Hindlimb muscle (tissue), 1 donor: ENCODE measurements around the gene CCDC32. TPM values are rescaled to one million over a fixed set of nuclear protein-coding genes. Genes with fewer than 3 reads are reported as not detected.

Source experiments
- DNase-seq: peaks from one replicate; pipeline ENCODE4 v3.0.0-alpha.2; 2013
- polyA plus RNA-seq: library from polyadenylated mRNA; unstranded; fragments of 120-200 nt; gene quantifications from one replicate; pipeline ENCODE4 v1.2.1, GENCODE V29; 2013; ENCODE audit not compliant: insufficient read length

Gene CCDC32
- polyA plus RNA-seq, 1 donor, result 21.0 TPM

- DNase-seq, result peak; percentile 67
These were observed 53.2 kb downstream of the CCDC32 start for GRCh38 chr15:40511472-40512133.

- DNase-seq, result no peak
These were observed 53.8 kb downstream of the CCDC32 start for GRCh38 chr15:40511093-40511471.

GRCh38 chr15:40510201-40510600, 54.6 kb downstream of the CCDC32 start:
- no peak for DNase-seq

DNA sequence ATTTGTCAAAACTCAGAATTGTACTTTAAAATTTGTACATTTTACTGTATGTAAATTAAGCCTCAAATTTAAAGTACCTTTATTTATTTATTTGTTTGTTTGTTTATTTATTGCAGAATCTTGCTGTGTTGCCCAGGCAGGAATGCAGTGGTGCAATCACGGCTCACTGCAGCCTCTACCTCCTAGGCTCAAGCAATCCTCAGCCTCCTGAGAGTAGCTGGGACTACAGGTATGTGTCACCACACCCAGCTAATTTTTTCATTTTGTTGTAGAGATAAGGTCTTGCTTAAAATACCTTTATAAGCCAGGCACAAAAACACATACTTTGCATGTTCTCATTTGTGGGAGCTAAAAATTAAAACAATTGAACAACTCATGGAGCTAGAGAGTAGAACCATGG, 56.6 kb downstream of the CCDC32 start:
- DNase-seq, result no peak

- peak; percentile 82 for DNase-seq
These were observed 57.8 kb downstream of the CCDC32 start for GRCh38 chr15:40506964-40507571.

Other genes with a start within 250 kb of the CCDC32 start
- gene INAFM2, start 241.3 kb downstream of the CCDC32 start, polyA plus RNA-seq, result 13.2 TPM
- gene CCDC9B, start 224.1 kb downstream of the CCDC32 start, polyA plus RNA-seq, result 22.2 TPM
- gene PHGR1, start 214.0 kb downstream of the CCDC32 start, polyA plus RNA-seq, result not detected
- 1.4 TPM for gene DISP2, start 206.8 kb downstream of the CCDC32 start, polyA plus RNA-seq
- gene KNSTRN, start 182.3 kb downstream of the CCDC32 start, polyA plus RNA-seq, result 16.8 TPM
- 57.8 TPM for gene IVD, start 159.2 kb downstream of the CCDC32 start, polyA plus RNA-seq
- gene BAHD1, start 124.1 kb downstream of the CCDC32 start, polyA plus RNA-seq, result 24.8 TPM
- gene CHST14, start 94.1 kb downstream of the CCDC32 start, polyA plus RNA-seq, result 35.6 TPM
- 10.5 TPM for gene RPUSD2, start 4.3 kb upstream of the CCDC32 start, polyA plus RNA-seq
- 9.0 TPM for gene KNL1, start 29.2 kb upstream of the CCDC32 start, polyA plus RNA-seq
- 6.1 TPM for gene RAD51, start 130.1 kb upstream of the CCDC32 start, polyA plus RNA-seq
- 24.4 TPM for gene RMDN3, start 190.2 kb upstream of the CCDC32 start, polyA plus RNA-seq
- gene GCHFR, start 199.0 kb upstream of the CCDC32 start, polyA plus RNA-seq, result 4.7 TPM
- 1.4 TPM for gene C15orf62, start 204.9 kb upstream of the CCDC32 start, polyA plus RNA-seq
- 20.3 TPM for gene ZFYVE19, start 242.0 kb upstream of the CCDC32 start, polyA plus RNA-seq
- gene DNAJC17, start 242.4 kb upstream of the CCDC32 start, polyA plus RNA-seq, result 21.5 TPM